ENCODE measurements around the gene ZSCAN31.
A peak's percentile ranks its signal among the peaks of the same experiment; 100 is the strongest.

The ZSCAN31 gene

GRCh38 chr6:28349892-28350737 lies 14.2 kb upstream of the ZSCAN31 start, which contains the start of gene ZKSCAN3:
TSS of gene ZKSCAN3 (plus strand) at chr6:28349947. CDS start at chr6:28359587, 9,640 bp downstream.
- DNase-seq (ENCODE audit: insufficient read length), result peak; percentile 52
- TF ChIP-seq POLR2A (IDR thresholded peaks at IDR 0.05; ENCODE audit: low read depth, low read length) (peak; percentile 83), POLR2AphosphoS5 (IDR thresholded peaks at IDR 0.05; ENCODE audit: low read depth, low read length) (peak; percentile 78), TAF1 (IDR thresholded peaks at IDR 0.05; ENCODE audit: borderline replicate concordance, low read depth, low read length) (peak; percentile 61; the same call in 1 of the 2 replicates)
- peak; percentile 84 for FAIRE-seq

- DNase-seq (ENCODE audit: insufficient read length) (no peak), FAIRE-seq (no peak)
Measured at GRCh38 chr6:28349344-28349891, 13.5 kb upstream of the ZSCAN31 start.

GRCh38 chr6:28347119-28347518 lies 11.2 kb upstream of the ZSCAN31 start:
- DNase-seq (ENCODE audit: insufficient read length) (no peak), FAIRE-seq (no peak)
- TF ChIP-seq TAF1 (IDR thresholded peaks at IDR 0.05; ENCODE audit: borderline replicate concordance, low read depth, low read length), result no peak
- TF ChIP-seq POLR2AphosphoS5 (IDR thresholded peaks at IDR 0.05; ENCODE audit: low read depth, low read length), result no peak
- TF ChIP-seq POLR2A (IDR thresholded peaks at IDR 0.05; ENCODE audit: low read depth, low read length), result no peak

More at GRCh38 chr6:28349344-28349891, 13.5 kb upstream of the ZSCAN31 start:
- TF ChIP-seq POLR2A (IDR thresholded peaks at IDR 0.05; ENCODE audit: low read depth, low read length) (no peak), TAF1 (IDR thresholded peaks at IDR 0.05; ENCODE audit: borderline replicate concordance, low read depth, low read length) (no peak), POLR2AphosphoS5 (IDR thresholded peaks at IDR 0.05; ENCODE audit: low read depth, low read length) (no peak)

- TF ChIP-seq POLR2A (IDR thresholded peaks at IDR 0.05; ENCODE audit: low read depth, low read length) (no peak), POLR2AphosphoS5 (IDR thresholded peaks at IDR 0.05; ENCODE audit: low read depth, low read length) (no peak), TAF1 (IDR thresholded peaks at IDR 0.05; ENCODE audit: borderline replicate concordance, low read depth, low read length) (no peak)
- DNase-seq (ENCODE audit: insufficient read length), result no peak
- FAIRE-seq, result no peak
Measured at GRCh38 chr6:28345201-28345600, 9.3 kb upstream of the ZSCAN31 start.

- DNase-seq (ENCODE audit: insufficient read length), result no peak
- no peak for FAIRE-seq
- TF ChIP-seq POLR2A (IDR thresholded peaks at IDR 0.05; ENCODE audit: low read depth, low read length) (no peak), POLR2AphosphoS5 (IDR thresholded peaks at IDR 0.05; ENCODE audit: low read depth, low read length) (no peak), TAF1 (IDR thresholded peaks at IDR 0.05; ENCODE audit: borderline replicate concordance, low read depth, low read length) (no peak)
Measured at GRCh38 chr6:28343898-28344677, 8.1 kb upstream of the ZSCAN31 start.

GRCh38 chr6:28340310-28341095 lies 4.6 kb upstream of the ZSCAN31 start:
- TF ChIP-seq POLR2AphosphoS5 (IDR thresholded peaks at IDR 0.05; ENCODE audit: low read depth, low read length) (no peak), TAF1 (IDR thresholded peaks at IDR 0.05; ENCODE audit: borderline replicate concordance, low read depth, low read length) (no peak), POLR2A (IDR thresholded peaks at IDR 0.05; ENCODE audit: low read depth, low read length) (no peak)
- FAIRE-seq (no peak), DNase-seq (ENCODE audit: insufficient read length) (no peak)

GRCh38 chr6:28337121-28337520 lies 1.2 kb upstream of the ZSCAN31 start:
- TF ChIP-seq POLR2A (IDR thresholded peaks at IDR 0.05; ENCODE audit: low read depth, low read length), result no peak
- TF ChIP-seq POLR2AphosphoS5 (IDR thresholded peaks at IDR 0.05; ENCODE audit: low read depth, low read length), result no peak
- TF ChIP-seq TAF1 (IDR thresholded peaks at IDR 0.05; ENCODE audit: borderline replicate concordance, low read depth, low read length), result no peak
- peak; percentile 44 for FAIRE-seq
- no peak for DNase-seq (ENCODE audit: insufficient read length)

- DNase-seq (ENCODE audit: insufficient read length), result no peak
- FAIRE-seq, result peak; percentile 51
Measured at GRCh38 chr6:28336284-28337120, 554 bp upstream of the ZSCAN31 start.

GRCh38 chr6:28335040-28335563 lies 846 bp downstream of the ZSCAN31 start:
- no peak for FAIRE-seq
- DNase-seq (ENCODE audit: insufficient read length), result no peak
- TF ChIP-seq POLR2AphosphoS5 (IDR thresholded peaks at IDR 0.05; ENCODE audit: low read depth, low read length), result no peak
- TF ChIP-seq POLR2A (IDR thresholded peaks at IDR 0.05; ENCODE audit: low read depth, low read length), result no peak
- no peak for TF ChIP-seq TAF1 (IDR thresholded peaks at IDR 0.05; ENCODE audit: borderline replicate concordance, low read depth, low read length)

More at GRCh38 chr6:28336284-28337120, 554 bp upstream of the ZSCAN31 start:
- TF ChIP-seq POLR2A (IDR thresholded peaks at IDR 0.05; ENCODE audit: low read depth, low read length), result no peak
- no peak for TF ChIP-seq POLR2AphosphoS5 (IDR thresholded peaks at IDR 0.05; ENCODE audit: low read depth, low read length)
- no peak for TF ChIP-seq TAF1 (IDR thresholded peaks at IDR 0.05; ENCODE audit: borderline replicate concordance, low read depth, low read length)
